ENCODE data around the gene MOSPD3. TPM values are rescaled to one million over a fixed set of nuclear protein-coding genes. Genes with fewer than 3 reads are reported as not detected.

MOSPD3 gene
- total and polyA plus RNA-seq, 2 of the 13 experiments (the other 11 are each of a cell fraction or from before 2014, with no cell fraction given) = 7.6 to 8.8 TPM

- no peak for TF ChIP-seq KAT7 (CRISPR knock-in tag; IDR thresholded peaks at IDR 0.05; ENCODE audit: borderline replicate concordance)
- TF ChIP-seq STAG1 (CRISPR knock-in tag; IDR thresholded peaks at IDR 0.05) = peak; percentile 19; the same call in 1 of the 2 replicates
- TF ChIP-seq IRF1 (CRISPR knock-in tag; IDR thresholded peaks at IDR 0.05; ENCODE audit: low read depth) = 0 out of 2 replicates have a peak, but pooled peaks have one; percentile 34
- 0 out of 2 replicates have a peak, but pooled peaks have one; percentile 34 for TF ChIP-seq CREM (IDR thresholded peaks at IDR 0.05)
- no peak for TF ChIP-seq CREM (CRISPR knock-in tag; IDR thresholded peaks at IDR 0.05)
- peak; percentile 21; the same call in 1 of the 2 replicates for TF ChIP-seq ZNF678 (CRISPR knock-in tag; IDR thresholded peaks at IDR 0.05)
- TF ChIP-seq SOX13 (IDR thresholded peaks at IDR 0.05) = no peak
- TF ChIP-seq SOX13 (CRISPR knock-in tag; conservative IDR thresholded peaks at IDR 0.05 in 1 of 2, IDR thresholded peaks at IDR 0.05 in 1 of 2) = peak in 1 of 2 experiments; percentile 92; a peak in 1 of 4 replicates
- TF ChIP-seq ZNF782 (CRISPR knock-in tag; IDR thresholded peaks at IDR 0.05; ENCODE audit: borderline replicate concordance) = no peak
- TF ChIP-seq TRAFD1 (CRISPR knock-in tag; IDR thresholded peaks at IDR 0.05; ENCODE audit: borderline replicate concordance) = no peak
- peak; percentile 95 for TF ChIP-seq MAZ (IDR thresholded peaks at IDR 0.05; ENCODE audit: borderline replicate concordance, low read depth, low read length)
- peak; percentile 64 for TF ChIP-seq MAZ (CRISPR knock-in tag; IDR thresholded peaks at IDR 0.05; ENCODE audit: low read depth)
- TF ChIP-seq THAP11 (CRISPR knock-in tag; IDR thresholded peaks at IDR 0.05) = no peak
- TF ChIP-seq FOXK2 (IDR thresholded peaks at IDR 0.05) = no peak
- TF ChIP-seq ZNF7 (CRISPR knock-in tag; IDR thresholded peaks at IDR 0.05) = no peak
- peak; percentile 4; the same call in 1 of the 2 replicates for TF ChIP-seq ZNF629 (CRISPR knock-in tag; conservative IDR thresholded peaks at IDR 0.05)
- TF ChIP-seq ZNF563 (CRISPR knock-in tag; IDR thresholded peaks at IDR 0.05) = no peak
- 0 out of 2 replicates have a peak, but pooled peaks have one; percentile 21 for TF ChIP-seq SPEN (CRISPR knock-in tag; IDR thresholded peaks at IDR 0.05; ENCODE audit: low read depth)
- no peak for TF ChIP-seq SNAPC2 (CRISPR knock-in tag; IDR thresholded peaks at IDR 0.05)
- TF ChIP-seq ZNF652 (CRISPR knock-in tag; IDR thresholded peaks at IDR 0.05; ENCODE audit: borderline replicate concordance, low read depth) = no peak
- TF ChIP-seq HIVEP1 (CRISPR knock-in tag; IDR thresholded peaks at IDR 0.05) = 0 out of 2 replicates have a peak, but pooled peaks have one; percentile 41
- peak; percentile 70 for TF ChIP-seq SRSF1 (optimal IDR thresholded peaks at IDR 0.05; ENCODE audit: low read depth, low read length)
- no peak for TF ChIP-seq ZNF772 (CRISPR knock-in tag; IDR thresholded peaks at IDR 0.05)
- no peak for TF ChIP-seq ZNF143 (CRISPR knock-in tag; IDR thresholded peaks at IDR 0.05)
- TF ChIP-seq ZSCAN20 (CRISPR knock-in tag; IDR thresholded peaks at IDR 0.05; ENCODE audit: borderline replicate concordance) = no peak
- no peak for TF ChIP-seq NONO (IDR thresholded peaks at IDR 0.05)
- peak; percentile 36 for TF ChIP-seq NONO (CRISPR knock-in tag; conservative IDR thresholded peaks at IDR 0.05)
- TF ChIP-seq ZNF605 (CRISPR knock-in tag; IDR thresholded peaks at IDR 0.05) = no peak
- 0 out of 2 replicates have a peak, but pooled peaks have one; percentile 41 for TF ChIP-seq NRL (CRISPR knock-in tag; IDR thresholded peaks at IDR 0.05; ENCODE audit: borderline replicate concordance)
- peak in 1 of 2 experiments; percentile 19; a peak in 1 of 4 replicates for TF ChIP-seq NR2F1 (CRISPR knock-in tag; IDR thresholded peaks at IDR 0.05)
- peak; percentile 74 for TF ChIP-seq TEAD3 (CRISPR knock-in tag; optimal IDR thresholded peaks at IDR 0.05; ENCODE audit: borderline replicate concordance)
Measured at GRCh38 chr7:100570954-100571828, 41.1 kb upstream of the MOSPD3 start (continued).
